Measurements from ENCODE around the gene GCAT. TPM values are rescaled to one million over a fixed set of nuclear protein-coding genes. Genes with fewer than 3 reads are reported as not detected.

Gene GCAT
- total RNA-seq (1 to 10 TPM in 1 of 2 donors, under 1 TPM in 1; 0.78 to 2.6 TPM), total RNA-seq (0.68 to 1.3 reads per million in 2 donors)

DNA sequence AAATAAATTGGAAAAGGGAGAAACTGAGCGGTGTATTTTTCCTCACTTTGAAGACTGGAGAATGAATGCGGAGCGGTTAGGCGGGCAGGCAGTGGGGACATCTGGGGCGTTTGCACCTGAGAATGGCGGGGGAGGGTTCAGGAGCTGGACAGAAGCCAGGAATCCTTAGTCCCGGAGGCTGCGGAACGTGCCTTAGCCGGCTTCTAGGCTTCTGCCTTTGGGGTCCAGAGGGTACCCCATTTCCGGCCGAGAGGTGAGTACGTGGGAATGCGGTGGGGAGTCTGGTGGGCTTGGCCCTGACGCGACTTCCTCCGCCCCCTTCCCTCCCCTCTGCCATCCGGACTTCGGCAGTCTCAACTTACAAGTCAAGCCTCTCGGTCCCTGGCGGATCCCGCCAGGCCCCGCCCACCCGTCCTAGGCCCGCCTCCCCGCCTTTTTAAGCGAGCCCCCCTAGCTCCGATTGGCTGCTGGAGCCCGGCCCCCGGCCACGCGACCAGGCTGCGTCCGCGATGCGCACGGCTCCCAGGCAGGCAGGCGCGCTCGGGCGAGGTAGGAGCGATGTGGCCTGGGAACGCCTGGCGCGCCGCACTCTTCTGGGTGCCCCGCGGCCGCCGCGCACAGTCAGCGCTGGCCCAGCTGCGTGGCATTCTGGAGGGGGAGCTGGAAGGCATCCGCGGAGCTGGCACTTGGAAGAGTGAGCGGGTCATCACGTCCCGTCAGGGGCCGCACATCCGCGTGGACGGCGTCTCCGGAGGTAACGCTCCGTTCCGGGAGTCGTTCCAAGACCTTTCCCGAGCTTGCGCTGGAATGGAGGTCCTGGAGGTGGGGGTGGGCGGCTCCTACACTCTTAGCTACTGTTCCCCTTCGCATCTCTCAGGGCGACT lies at the start of gene GCAT:
TSS of gene GCAT (plus strand) at position 525 of the 884 bp plus-strand sequence. CDS start at position 559, 34 bp downstream.
- H3K36me3 Mint-ChIP-seq (ENCODE audit: low read depth): peaks cover 4% of the 10 kb centered on the region
- H3K9me3 ChIP-seq (ENCODE audit: control insufficient read depth, low read length, poor library complexity, severe bottlenecking): no peaks in the 10 kb centered on the region
- H3K4me1 Mint-ChIP-seq: peaks cover 20% of the 10 kb centered on the region
- H3K27me3 Mint-ChIP-seq: peaks cover 15% of the 10 kb centered on the region
- peak; percentile 61 to 78 (median 75) for DNase-seq
- peak within 1 kb of the TSS; percentile 61 for H3K27ac Mint-ChIP-seq
- peak within 1 kb of the TSS; percentile 84 for H3K4me3 Mint-ChIP-seq
- peak; percentile 93 for ATAC-seq

DNA sequence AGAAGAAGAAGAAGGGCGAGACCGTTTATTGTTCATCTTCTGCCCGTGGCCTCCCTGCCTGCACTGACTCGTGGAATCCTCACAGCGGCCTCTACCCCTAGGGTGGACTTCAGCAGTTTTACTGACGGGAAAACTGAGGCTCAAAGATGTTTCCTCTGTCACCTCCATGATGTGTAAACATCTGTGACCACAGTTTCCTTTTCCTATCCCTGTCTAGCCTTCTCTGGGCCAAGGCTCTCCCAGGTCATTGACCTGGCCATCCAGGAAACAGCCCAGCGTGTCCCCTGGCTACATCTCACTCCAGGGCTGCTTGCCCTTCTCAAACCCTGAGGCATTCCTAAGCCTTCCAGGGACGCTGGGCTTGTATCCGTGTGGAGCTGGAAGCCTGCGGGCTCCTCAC lies 49.0 kb upstream of the GCAT start:
- ATAC-seq (no peak), DNase-seq (no peak)
- no peaks in the 10 kb centered on the region for H3K27me3 Mint-ChIP-seq
- H3K4me1 Mint-ChIP-seq: peaks cover 4% of the 10 kb centered on the region
- H3K27ac Mint-ChIP-seq: no peak overlapping the region
- H3K36me3 Mint-ChIP-seq (ENCODE audit: low read depth): peaks cover 2% of the 10 kb centered on the region
- H3K4me3 Mint-ChIP-seq: no peak overlapping the region
- no peaks in the 10 kb centered on the region for H3K9me3 ChIP-seq (ENCODE audit: control insufficient read depth, low read length, poor library complexity, severe bottlenecking)

DNA sequence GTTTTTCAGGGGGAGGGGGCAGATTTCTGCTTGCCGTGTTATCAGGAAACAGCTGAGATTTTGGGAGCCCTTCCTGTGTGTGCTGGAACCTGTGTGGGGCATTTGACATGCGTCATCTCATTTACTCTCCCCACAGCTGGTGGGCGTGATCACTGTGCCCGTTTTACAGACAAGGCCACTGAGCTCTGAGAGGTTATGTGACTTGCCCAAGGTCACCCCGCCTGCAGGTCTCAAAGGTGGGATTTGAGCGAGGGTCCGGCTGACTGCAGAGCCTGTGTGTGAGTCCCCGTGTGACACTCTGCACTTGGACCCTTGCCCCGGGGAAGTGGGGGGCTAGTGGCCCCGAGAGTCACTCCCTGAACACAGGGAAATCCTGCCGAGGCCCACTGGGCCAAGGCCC lies 48.5 kb upstream of the GCAT start:
- no peak overlapping the region for H3K4me3 Mint-ChIP-seq
- no peak for DNase-seq
- H3K9me3 ChIP-seq (ENCODE audit: control insufficient read depth, low read length, poor library complexity, severe bottlenecking): no peaks in the 10 kb centered on the region
- no peak for ATAC-seq
- peaks cover 4% of the 10 kb centered on the region for H3K4me1 Mint-ChIP-seq
- H3K27me3 Mint-ChIP-seq: no peaks in the 10 kb centered on the region
- no peak overlapping the region for H3K27ac Mint-ChIP-seq
- peaks cover 2% of the 10 kb centered on the region for H3K36me3 Mint-ChIP-seq (ENCODE audit: low read depth)

DNA sequence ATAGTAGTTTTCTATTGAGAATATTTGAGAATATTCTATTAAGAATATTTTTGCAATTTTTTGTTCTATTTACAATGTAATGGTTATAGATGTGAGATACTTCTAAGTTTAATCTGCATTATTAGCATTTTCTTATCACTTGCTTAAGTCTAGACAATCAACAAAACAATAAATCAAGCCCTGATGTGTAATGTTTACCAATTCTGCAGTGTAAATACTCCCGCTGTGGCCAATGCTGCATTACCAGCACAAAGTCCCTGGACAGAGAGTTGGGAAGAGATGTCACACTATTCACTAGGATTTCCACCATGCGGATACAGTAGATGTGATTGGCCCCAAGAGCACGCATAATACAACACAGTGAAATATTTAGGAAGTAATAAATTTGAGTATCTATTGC lies 47.6 kb upstream of the GCAT start:
- ATAC-seq: no peak
- H3K27ac Mint-ChIP-seq: no peak overlapping the region

DNA sequence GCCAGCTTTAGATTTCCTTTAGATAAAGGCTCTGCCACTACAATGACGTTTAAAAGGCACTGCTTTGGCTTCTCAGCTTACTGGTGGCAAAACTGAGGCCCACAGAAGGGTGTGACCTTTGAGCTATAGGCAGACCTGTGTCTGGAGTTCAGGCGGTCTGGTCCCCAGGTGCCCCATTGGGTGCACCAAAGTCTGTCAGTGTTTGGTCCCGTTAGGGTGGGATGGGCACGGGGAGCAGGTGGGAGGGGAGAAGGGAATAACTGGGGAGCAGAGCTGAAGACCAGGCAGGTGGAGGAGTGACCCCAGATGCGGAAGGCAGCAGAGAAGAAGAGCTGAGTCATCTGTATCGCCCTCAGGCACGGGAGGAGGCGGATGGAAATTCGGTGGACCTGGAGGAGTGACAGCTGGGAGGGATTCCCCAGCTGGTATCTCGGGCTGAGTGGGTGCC lies 45.3 kb upstream of the GCAT start:
- Mint-ChIP-seq H3K36me3 (ENCODE audit: low read depth) (peaks cover 2% of the 10 kb centered on the region), H3K27ac (no peak overlapping the region), H3K4me1 (peaks cover 4% of the 10 kb centered on the region), H3K27me3 (no peaks in the 10 kb centered on the region), H3K4me3 (no peak overlapping the region)
- DNase-seq (no peak), ATAC-seq (no peak)
- H3K9me3 ChIP-seq (ENCODE audit: control insufficient read depth, low read length, poor library complexity, severe bottlenecking): no peaks in the 10 kb centered on the region

More for the DNA sequence above, 47.6 kb upstream of the GCAT start:
- Mint-ChIP-seq H3K36me3 (ENCODE audit: low read depth) (peaks cover 2% of the 10 kb centered on the region), H3K4me3 (no peak overlapping the region), H3K27me3 (no peaks in the 10 kb centered on the region), H3K4me1 (peaks cover 4% of the 10 kb centered on the region)
- DNase-seq: no peak
- no peaks in the 10 kb centered on the region for H3K9me3 ChIP-seq (ENCODE audit: control insufficient read depth, low read length, poor library complexity, severe bottlenecking)

DNA sequence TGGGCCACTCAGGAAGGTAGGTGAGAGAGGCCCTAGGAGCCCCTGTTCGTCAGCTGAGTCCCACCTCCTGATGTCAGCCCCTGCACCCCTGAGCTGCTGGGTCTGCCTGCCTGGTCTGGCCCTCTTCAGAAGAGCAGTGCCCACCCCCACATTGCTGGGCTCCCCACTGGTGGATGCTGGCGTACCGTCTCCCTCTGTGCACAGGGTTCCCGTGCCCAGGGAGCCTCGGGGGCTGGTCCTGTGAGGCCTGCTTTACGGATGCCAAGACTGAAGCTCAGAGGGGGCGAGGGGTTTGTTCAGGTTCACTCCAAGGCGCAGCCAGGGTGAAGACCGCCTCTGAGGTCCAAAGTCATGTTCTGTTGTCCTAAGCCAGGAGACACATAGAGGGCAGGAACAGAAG lies 44.7 kb upstream of the GCAT start:
- no peak for ATAC-seq
- Mint-ChIP-seq H3K4me1 (peaks cover 4% of the 10 kb centered on the region), H3K4me3 (no peak overlapping the region), H3K27me3 (no peaks in the 10 kb centered on the region), H3K36me3 (ENCODE audit: low read depth) (peaks cover 2% of the 10 kb centered on the region), H3K27ac (no peak overlapping the region)
- H3K9me3 ChIP-seq (ENCODE audit: control insufficient read depth, low read length, poor library complexity, severe bottlenecking): no peaks in the 10 kb centered on the region
- DNase-seq: no peak

DNA sequence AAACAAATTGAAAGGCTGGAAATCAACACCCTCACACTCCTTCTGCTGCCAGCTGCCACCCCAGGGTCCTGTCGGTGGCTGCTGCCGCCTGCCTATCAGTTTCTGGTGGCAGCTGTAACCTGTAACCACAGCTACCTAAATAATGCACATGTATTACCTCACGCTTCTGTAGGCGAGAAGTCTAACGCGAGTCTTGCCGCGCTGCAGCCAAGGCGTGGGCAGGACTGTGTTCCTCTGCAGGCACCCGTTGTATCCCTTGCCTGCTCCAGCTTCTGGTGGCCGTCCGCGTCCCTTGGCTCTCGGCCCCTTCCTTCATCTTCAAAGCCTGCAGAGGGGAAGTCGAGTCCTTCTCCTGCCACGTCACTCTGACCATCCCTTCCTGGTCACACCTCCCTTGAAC lies 44.1 kb upstream of the GCAT start:
- DNase-seq (no peak), ATAC-seq (no peak)
- Mint-ChIP-seq H3K36me3 (ENCODE audit: low read depth) (peaks cover 2% of the 10 kb centered on the region), H3K4me1 (peaks cover 4% of the 10 kb centered on the region), H3K4me3 (no peak overlapping the region), H3K27me3 (no peaks in the 10 kb centered on the region), H3K27ac (peak overlapping the region; percentile 34)
- no peaks in the 10 kb centered on the region for H3K9me3 ChIP-seq (ENCODE audit: control insufficient read depth, low read length, poor library complexity, severe bottlenecking)

DNA sequence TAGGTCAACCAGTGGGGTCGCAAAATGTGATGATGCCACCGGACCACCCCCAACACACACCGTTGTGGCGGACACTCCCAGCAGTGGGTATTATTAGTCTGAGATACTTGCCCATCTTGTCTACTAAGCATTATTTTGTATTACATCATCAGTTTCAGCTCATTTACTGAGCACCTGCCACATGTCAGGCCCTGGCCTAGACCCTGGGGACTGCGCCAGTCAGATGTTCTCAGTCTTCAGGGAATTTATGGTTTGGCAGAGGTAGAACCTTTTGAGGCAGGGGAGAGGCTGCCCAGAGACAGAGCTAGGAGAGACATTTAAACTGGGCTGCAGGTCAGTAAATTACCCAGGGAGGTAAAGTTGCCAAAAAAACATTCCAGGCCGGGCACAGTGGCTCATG lies 43.1 kb upstream of the GCAT start:
- DNase-seq: no peak
- ATAC-seq: no peak
- H3K9me3 ChIP-seq (ENCODE audit: control insufficient read depth, low read length, poor library complexity, severe bottlenecking): no peaks in the 10 kb centered on the region
- Mint-ChIP-seq H3K36me3 (ENCODE audit: low read depth) (peaks cover 2% of the 10 kb centered on the region), H3K27ac (peak overlapping the region; percentile 34), H3K4me3 (no peak overlapping the region), H3K27me3 (no peaks in the 10 kb centered on the region), H3K4me1 (peaks cover 4% of the 10 kb centered on the region)

DNA sequence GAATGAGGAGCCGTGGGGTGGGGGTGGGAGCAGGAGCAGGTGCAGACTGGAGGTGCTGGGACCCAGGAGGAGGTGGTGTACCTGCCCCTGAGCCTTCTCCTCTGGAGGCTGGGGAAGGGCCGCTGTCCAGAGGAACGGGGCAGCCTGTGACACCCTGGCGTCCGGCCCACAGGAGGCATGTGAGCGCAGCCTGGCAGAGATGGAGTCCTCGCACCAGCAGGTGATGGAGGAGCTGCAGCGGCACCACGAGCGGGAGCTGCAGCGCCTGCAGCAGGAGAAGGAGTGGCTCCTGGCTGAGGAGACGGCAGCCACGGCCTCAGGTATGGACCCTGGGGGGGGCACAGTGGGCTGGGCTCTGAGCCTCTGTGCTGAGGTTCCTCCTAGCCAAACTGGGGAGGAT lies 42.2 kb upstream of the GCAT start:
- no peaks in the 10 kb centered on the region for H3K9me3 ChIP-seq (ENCODE audit: control insufficient read depth, low read length, poor library complexity, severe bottlenecking)
- peaks cover 4% of the 10 kb centered on the region for H3K4me1 Mint-ChIP-seq
- H3K4me3 Mint-ChIP-seq: no peak overlapping the region
- H3K36me3 Mint-ChIP-seq (ENCODE audit: low read depth): no peaks in the 10 kb centered on the region
- ATAC-seq: no peak
- no peak overlapping the region for H3K27ac Mint-ChIP-seq
- DNase-seq: no peak
- H3K27me3 Mint-ChIP-seq: no peaks in the 10 kb centered on the region

DNA sequence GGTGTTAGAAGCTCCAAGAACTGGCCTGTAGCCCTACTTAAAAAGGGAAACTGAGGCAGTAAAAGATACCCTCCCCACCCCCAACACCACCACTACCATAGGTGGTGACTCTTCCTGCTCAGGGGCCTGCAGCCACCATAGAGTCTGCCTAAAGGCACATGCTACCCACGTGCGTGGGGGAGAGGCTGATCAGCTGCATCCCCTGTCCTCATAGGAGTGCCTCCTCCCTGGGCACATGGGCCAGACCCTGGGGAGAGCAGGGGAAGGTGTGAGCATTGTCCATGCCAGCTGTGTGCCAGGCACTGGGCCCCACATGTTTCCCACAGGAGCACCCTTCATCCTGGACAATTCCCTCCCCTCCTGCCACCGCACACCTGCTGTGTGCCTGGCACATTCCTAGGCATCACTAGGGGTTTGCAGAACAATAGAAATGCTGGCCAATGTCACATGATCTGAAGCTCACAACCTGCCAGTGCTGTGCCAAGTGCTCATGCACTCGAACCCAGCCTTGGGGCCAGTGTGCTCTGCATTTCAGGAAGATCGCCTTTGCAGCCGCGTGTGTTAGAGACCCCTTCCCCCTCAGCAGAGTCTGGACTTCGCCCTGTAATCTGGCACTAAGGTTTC lies 41.7 kb upstream of the GCAT start:
- no peak for DNase-seq
- Mint-ChIP-seq H3K4me1 (peaks cover 4% of the 10 kb centered on the region), H3K27ac (peak overlapping the region; percentile 19), H3K36me3 (ENCODE audit: low read depth) (no peaks in the 10 kb centered on the region), H3K27me3 (no peaks in the 10 kb centered on the region), H3K4me3 (no peak overlapping the region)
- ATAC-seq: no peak
- no peaks in the 10 kb centered on the region for H3K9me3 ChIP-seq (ENCODE audit: control insufficient read depth, low read length, poor library complexity, severe bottlenecking)

DNA sequence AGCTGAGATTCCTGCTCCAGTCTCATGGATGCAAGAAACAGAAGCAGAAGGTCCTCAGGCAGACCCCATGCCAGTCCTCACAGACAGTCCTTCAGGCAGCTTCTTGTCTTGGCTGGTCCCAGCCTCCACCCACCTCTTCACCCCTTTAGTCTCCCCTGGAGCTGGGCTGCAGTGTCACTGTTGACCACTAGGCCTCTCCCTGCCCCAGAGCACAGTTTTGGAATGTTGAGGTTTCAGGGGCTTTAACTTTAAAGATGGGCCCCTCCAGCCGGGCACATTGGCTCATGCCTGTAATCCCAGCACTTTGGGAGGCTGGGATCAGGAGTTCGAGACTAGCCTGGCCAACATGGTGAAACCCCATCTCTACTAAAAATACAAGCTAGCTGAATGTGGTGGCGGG lies 39.5 kb upstream of the GCAT start:
- ATAC-seq (no peak), DNase-seq (no peak)
- Mint-ChIP-seq H3K4me3 (no peak overlapping the region), H3K27ac (no peak overlapping the region), H3K4me1 (no peaks in the 10 kb centered on the region), H3K27me3 (no peaks in the 10 kb centered on the region), H3K36me3 (ENCODE audit: low read depth) (no peaks in the 10 kb centered on the region)
- H3K9me3 ChIP-seq (ENCODE audit: control insufficient read depth, low read length, poor library complexity, severe bottlenecking): no peaks in the 10 kb centered on the region

DNA sequence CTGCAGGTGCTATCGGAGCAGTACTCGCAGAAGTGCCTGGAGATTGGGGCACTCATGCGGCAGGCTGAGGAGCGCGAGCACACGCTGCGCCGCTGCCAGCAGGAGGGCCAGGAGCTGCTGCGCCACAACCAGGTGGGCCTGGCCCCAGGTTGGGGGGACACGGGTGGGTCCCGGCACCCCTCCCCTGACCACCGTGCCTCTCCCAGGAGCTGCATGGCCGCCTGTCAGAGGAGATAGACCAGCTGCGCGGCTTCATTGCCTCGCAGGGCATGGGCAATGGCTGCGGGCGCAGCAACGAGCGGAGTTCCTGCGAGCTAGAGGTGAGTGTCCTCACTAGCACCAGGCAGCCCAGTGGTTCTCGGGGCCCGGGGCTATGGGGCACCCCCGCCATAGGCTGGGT lies 38.7 kb upstream of the GCAT start:
- Mint-ChIP-seq H3K27me3 (no peaks in the 10 kb centered on the region), H3K36me3 (ENCODE audit: low read depth) (no peaks in the 10 kb centered on the region), H3K4me1 (no peaks in the 10 kb centered on the region), H3K27ac (no peak overlapping the region), H3K4me3 (no peak overlapping the region)
- DNase-seq: no peak
- no peak for ATAC-seq
- H3K9me3 ChIP-seq (ENCODE audit: control insufficient read depth, low read length, poor library complexity, severe bottlenecking): no peaks in the 10 kb centered on the region

DNA sequence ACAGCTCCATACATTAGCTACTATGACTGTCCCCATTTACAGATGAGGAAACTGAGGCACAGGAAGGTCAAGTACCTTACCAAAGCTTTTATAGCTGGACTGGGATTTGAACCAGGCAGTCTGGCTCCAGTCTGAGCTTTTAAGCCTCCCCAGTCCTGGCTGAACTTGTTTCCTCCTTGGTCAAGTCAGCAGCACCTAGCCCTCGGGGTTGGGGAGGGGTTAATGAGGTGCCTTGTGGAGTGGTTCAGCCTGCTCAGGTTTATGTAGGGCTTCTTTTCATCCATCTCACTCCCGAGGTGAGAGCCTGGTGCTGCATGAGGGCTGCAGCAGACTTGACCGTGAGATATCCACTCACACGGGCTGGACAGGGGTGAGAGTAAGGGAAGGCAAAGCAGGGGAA lies 36.7 kb upstream of the GCAT start:
- peaks cover 2% of the 10 kb centered on the region for H3K36me3 Mint-ChIP-seq (ENCODE audit: low read depth)
- H3K9me3 ChIP-seq (ENCODE audit: control insufficient read depth, low read length, poor library complexity, severe bottlenecking): no peaks in the 10 kb centered on the region
- H3K4me3 Mint-ChIP-seq: no peak overlapping the region
- H3K4me1 Mint-ChIP-seq: peaks cover 2% of the 10 kb centered on the region
- DNase-seq: no peak
- no peak overlapping the region for H3K27ac Mint-ChIP-seq
- ATAC-seq: no peak
- H3K27me3 Mint-ChIP-seq: no peaks in the 10 kb centered on the region

All from T-helper 17 cell (primary cell).